A172 (cell line): ENCODE data around the gene SMIM38. TPM values are rescaled to one million over a fixed set of nuclear protein-coding genes. Genes with fewer than 3 reads are reported as not detected.

Source experiments
- DNase-seq: peaks from one replicate; pipeline ENCODE4 v3.0.0-alpha.2; 2015; ENCODE audit warnings: low spot score
- total RNA-seq: library from RNA; depleted of rRNA; stranded (reverse); fragments of >200 nt; shearing (Covaris generic); gene quantifications from 2 replicates; pipeline ENCODE4 v1.2.3, GENCODE V29; 2014; rRNA removed

SMIM38 gene
- total RNA-seq, 1 experiment from 2014 or later: 1.8 TPM

DNA sequence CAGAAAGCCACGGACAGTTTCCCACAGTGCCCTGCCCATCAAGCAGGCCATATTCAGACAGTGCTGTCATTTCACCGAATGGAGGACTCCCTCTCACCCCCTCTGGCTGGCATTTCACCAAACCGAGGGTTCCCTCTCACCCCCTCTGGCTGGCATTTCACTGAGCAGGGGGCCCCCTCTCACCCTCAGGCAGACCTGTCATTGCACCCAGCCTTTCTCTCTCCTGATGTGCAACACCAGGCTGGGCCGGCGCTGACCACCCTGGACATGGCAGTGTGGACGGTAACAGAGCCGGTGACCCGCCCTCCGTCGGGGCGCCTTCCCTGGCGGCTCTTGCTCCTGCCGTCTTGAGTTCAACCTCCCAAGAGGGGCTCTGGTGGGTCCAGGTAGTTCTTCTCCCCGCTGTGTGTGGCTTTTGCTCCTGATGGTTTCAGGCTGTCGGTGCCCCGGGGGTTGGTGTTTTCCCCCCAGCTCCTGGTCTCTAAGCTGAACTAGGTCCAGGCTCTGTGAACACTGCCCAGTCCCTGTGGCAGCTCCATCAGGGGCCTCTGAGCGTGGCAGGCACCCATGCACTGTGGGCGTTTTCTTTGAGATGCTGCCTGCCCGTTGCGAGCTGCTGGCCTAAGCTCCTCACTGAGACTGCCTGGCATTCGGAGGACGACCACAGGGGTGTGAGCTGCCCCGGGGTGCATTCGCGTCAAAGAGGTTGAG, 46.9 kb downstream of the SMIM38 start:
- no peak for DNase-seq

DNA sequence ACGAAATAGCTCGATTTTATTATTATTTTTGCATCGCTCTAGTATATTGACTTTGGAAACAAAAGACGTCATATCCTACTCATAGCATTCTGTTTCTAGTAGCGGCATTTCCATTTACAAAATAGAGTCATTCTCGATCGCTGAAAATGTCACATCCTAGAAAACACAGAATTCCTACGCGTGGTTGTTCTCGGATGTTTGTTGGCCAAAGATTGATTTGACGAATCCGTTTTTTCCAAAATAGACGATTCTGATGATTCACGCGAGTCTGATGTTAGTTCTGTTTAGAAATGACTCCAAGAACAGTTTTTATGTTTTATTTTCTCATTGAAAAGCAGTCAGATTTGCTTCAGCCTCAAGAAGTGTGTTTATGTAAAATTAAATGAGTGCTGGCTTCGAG, 47.6 kb downstream of the SMIM38 start:
- DNase-seq: no peak

DNA sequence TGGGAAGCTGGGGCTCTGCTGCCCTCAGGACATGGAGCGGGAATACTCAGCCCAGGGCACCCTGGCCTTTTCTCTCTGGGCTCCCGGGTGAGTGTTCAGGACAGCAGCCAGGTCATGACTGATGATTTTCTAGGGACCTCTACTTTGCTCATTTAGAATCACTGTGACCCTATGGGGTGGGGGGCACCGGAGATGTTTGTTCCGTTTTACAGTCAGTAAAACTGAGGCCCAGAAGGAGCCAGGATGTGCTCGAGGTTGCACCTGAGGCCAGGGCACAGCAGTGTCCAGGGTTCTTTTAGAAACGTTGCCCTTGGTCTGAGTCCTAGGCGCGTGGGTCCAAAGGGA, 48.1 kb downstream of the SMIM38 start:
- DNase-seq: no peak

DNA sequence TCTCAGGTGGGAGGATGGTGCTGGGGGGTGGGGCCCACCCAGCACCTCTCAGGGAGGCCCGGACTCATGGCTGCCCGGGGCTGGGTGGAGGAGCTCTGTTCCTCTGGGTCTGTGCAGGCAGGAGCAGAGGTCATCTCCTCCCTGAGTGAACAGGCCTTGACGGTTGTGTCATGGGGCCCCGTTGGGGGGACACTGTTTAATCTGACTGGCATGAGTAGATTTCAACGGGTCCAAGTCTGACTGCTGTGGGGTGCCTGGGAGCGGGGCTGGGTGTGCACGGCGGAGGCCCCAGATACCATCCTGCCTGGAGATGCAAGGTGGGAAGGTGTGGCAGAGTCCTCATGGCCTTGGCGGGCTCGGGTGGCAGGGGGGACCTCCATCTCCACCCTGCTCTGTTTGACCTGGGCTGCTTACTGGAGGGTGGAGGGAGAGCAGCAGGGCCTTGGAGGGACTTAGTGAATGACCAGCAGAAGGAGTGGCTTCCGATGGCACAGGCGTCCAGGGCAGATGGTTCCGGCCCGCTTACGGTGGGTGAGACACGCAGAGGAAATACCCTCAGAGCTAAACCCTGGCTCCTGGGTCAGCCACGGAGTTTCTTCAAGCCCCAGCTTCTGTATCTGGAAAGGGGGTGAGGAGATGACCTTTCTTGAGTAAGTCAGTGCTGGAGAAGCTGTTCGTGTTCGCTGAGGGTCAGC, 48.7 kb downstream of the SMIM38 start:
- DNase-seq: no peak

DNA sequence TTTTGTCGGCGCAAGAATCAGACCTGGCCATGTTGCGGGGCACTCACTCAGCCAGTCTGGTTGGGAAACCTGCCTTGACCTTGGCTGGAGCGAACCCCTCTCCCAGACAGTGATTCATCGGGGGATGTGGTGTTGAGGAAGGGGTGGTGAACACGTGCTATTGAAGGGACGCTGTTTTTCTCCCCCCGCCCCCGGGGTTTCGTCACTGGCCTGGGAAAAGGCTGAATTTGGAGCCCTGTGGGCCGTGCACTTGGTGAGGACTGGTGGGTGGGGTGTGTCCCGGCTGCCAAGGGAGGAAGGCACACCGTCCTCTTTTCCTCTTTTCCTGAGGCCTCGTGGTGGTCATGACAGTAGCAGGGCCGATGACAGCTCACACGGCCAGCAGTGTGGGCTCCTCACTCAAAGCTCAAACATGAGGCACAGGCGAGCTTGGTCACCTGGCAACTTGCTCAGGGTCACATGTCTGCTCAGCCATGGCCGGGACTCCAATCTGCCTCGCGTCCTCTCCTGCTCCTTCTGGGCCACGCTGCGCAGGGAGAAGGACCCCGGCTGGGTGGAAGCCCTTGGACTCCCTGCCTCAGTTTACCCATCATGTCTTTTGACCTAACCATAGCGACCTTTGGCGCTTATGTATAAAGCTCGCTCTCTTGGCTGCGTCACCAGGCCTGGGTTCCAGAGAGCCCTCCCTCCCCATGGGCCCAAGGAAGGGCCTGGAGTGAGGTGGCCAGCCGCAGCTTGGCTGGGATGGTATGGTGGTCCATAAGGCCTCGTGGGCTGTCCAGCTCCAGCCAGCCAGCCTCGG, 49.4 kb downstream of the SMIM38 start:
- DNase-seq: no peak

Other genes with a start within 250 kb of the SMIM38 start
- not detected in 2 replicates for gene MRGPRD, start 174.9 kb upstream of the SMIM38 start, total RNA-seq
- gene MRGPRF, start 142.7 kb upstream of the SMIM38 start, total RNA-seq: 0.69 and 0.86 TPM in 2 replicates
- 11.1 and 11.9 TPM in 2 replicates for gene TPCN2, start 107.0 kb upstream of the SMIM38 start, total RNA-seq
- 68.7 and 130 TPM in 2 replicates for gene MYEOV, start 138.2 kb downstream of the SMIM38 start, total RNA-seq